Keratinocyte (primary cell): ENCODE data around the gene CDK14. TPM values are rescaled to one million over a fixed set of nuclear protein-coding genes. Genes with fewer than 3 reads are reported as not detected.

Source experiments
- DNase-seq: peaks from one replicate; pipeline ENCODE4 v3.0.0-alpha.2; 2011; ENCODE audit warnings: low read depth, missing footprints, low spot score
- FAIRE-seq: peaks from 2 replicates; lab custom pipeline; 2011; peaks lifted over from hg19 to GRCh38; lab: Jason Lieb, UNC
- H2AFZ ChIP-seq: 2 replicates; pipeline ENCODE4 v1.6.0; 2012; ENCODE audit warnings: low read length, control low read depth, inconsistent platforms; ENCODE audit not compliant: control insufficient read depth
- H3K27ac ChIP-seq: 2 replicates; pipeline ENCODE4 v1.5.1; 2011; ENCODE audit warnings: low read length; ENCODE audit not compliant: control insufficient read depth, insufficient read depth
- H3K27me3 ChIP-seq: 3 replicates; pipeline ENCODE4 v1.6.0; 2011; ENCODE audit warnings: low read length; ENCODE audit not compliant: control insufficient read depth, insufficient read depth; ENCODE audit errors: extremely low read depth
- H3K36me3 ChIP-seq, 2 experiments: 2 replicates in 1 of 2; 3 replicates in 1 of 2; pipeline ENCODE4 v1.5.1; 2011; ENCODE audit warnings: low read length in 2 of 2, mild to moderate bottlenecking in 1 of 2; ENCODE audit not compliant: control insufficient read depth in 2 of 2, insufficient read depth in 2 of 2; ENCODE audit errors: extremely low read depth in 1 of 2
- H3K4me1 ChIP-seq: 3 replicates; pipeline ENCODE4 v1.5.1; 2011; ENCODE audit warnings: low read length; ENCODE audit not compliant: control insufficient read depth, insufficient read depth; ENCODE audit errors: extremely low read depth
- H3K4me2 ChIP-seq: 3 replicates; pipeline ENCODE4 v1.6.0; 2011; ENCODE audit warnings: low read depth, low read length; ENCODE audit not compliant: control insufficient read depth, insufficient read depth; ENCODE audit errors: extremely low read depth
- H3K4me3 ChIP-seq, 3 experiments: fragments of 200-600 bp in 1 of 3; sonication (generic) in 1 of 3; 2 replicates in 2 of 3; 3 replicates in 1 of 3; pipeline ENCODE4 v1.5.1; 2011 to 2016; ENCODE audit warnings: low read length in 3 of 3, mild to moderate bottlenecking in 3 of 3, control low read depth in 2 of 3, inconsistent platforms in 1 of 3, low read depth in 1 of 3, mixed read lengths in 1 of 3, mixed run types in 1 of 3, moderate library complexity in 1 of 3; ENCODE audit not compliant: control insufficient read depth in 2 of 3, insufficient read depth in 2 of 3; ENCODE audit errors: extremely low read depth in 1 of 3
- H3K79me2 ChIP-seq: 2 replicates; pipeline ENCODE4 v1.6.0; 2012; ENCODE audit warnings: low read length; ENCODE audit not compliant: control insufficient read depth, insufficient read depth
- H3K9ac ChIP-seq: 3 replicates; pipeline ENCODE4 v1.6.0; 2011; ENCODE audit warnings: low read length; ENCODE audit not compliant: control insufficient read depth, insufficient read depth; ENCODE audit errors: extremely low read depth
- H3K9me1 ChIP-seq: 3 replicates; pipeline ENCODE4 v1.6.0; 2011; ENCODE audit warnings: low read length; ENCODE audit not compliant: control insufficient read depth, insufficient read depth; ENCODE audit errors: extremely low read depth
- H3K9me3 ChIP-seq: 2 replicates; pipeline ENCODE4 v1.5.1; 2012; ENCODE audit warnings: low read depth, low read length; ENCODE audit not compliant: control insufficient read depth
- H4K20me1 ChIP-seq: 3 replicates; pipeline ENCODE4 v1.6.0; 2011; ENCODE audit warnings: low read length; ENCODE audit not compliant: control insufficient read depth, insufficient read depth; ENCODE audit errors: extremely low read depth
- CTCF ChIP-seq, 3 experiments: IDR thresholded peaks in 1 of 3; conservative IDR thresholded peaks in 1 of 3; optimal IDR thresholded peaks in 1 of 3; 2 replicates in 2 of 3; 3 replicates in 1 of 3; pipeline versions ENCODE3 to v1.5.1; 2011; ENCODE audit warnings: low read length in 3 of 3, mild to moderate bottlenecking in 3 of 3, moderate library complexity in 2 of 3, control low read depth in 1 of 3, inconsistent platforms in 1 of 3; ENCODE audit not compliant: insufficient read depth in 2 of 3; ENCODE audit errors: extremely low read depth in 1 of 3
- EZH2 ChIP-seq: IDR thresholded peaks from one replicate; pipeline ENCODE4 v1.6.1; 2012; ENCODE audit warnings: inconsistent platforms, mild to moderate bottlenecking, low read length, moderate library complexity
- dilution Hi-C: fragments of 300-500 bp; cut with MboI; formaldehyde crosslinking; loops from one replicate; pipeline ENCODE4 v1.7.0; 2020; ENCODE audit warnings: low sequenced_read_pairs; ENCODE audit not compliant: extremely low pct_ligation_motif_present
- polyA plus RNA-seq, 5 experiments: library from polyadenylated mRNA; depleted of rRNA in 3 of 5; stranded (reverse) in 3 of 5; stranded (forward) in 1 of 5; unstranded in 1 of 5; fragments of >200 nt; gene quantifications; 1 replicate in 1 of 5; 2 replicates in 3 of 5; 3 replicates in 1 of 5; pipeline versions ENCODE4 v1.2.1 to v1.2.3, GENCODE V29; 2011 to 2012; ENCODE audit warnings: missing spikeins in 2 of 5, low read depth in 1 of 5, low replicate concordance in 1 of 5

The CDK14 gene
- polyA plus RNA-seq, 1 donor (not counting 4 experiments of a cell fraction or from before 2014, with no cell fraction given): 4.0 TPM

GRCh38 chr7:91243591-91244301 lies 647.6 kb downstream of the CDK14 start:
- Histone ChIP-seq H3K4me1 (peaks cover 5% of the 10 kb centered on the region), H3K79me2 (no peaks in the 10 kb centered on the region), H3K36me3 (no peaks in the 10 kb centered on the region), H3K9me3 (no peaks in the 10 kb centered on the region), H3K4me3 (no peak overlapping the region), H3K9me1 (no peaks in the 10 kb centered on the region), H3K4me2 (no peak overlapping the region), H3K27me3 (no peaks in the 10 kb centered on the region), H3K9ac (no peak overlapping the region), H2AFZ (no peak overlapping the region), H4K20me1 (no peaks in the 10 kb centered on the region), H3K27ac (no peak overlapping the region)
- dilution Hi-C loops: no loop called here
- TF ChIP-seq CTCF (optimal IDR thresholded peaks at IDR 0.05 in 1 of 3, IDR thresholded peaks at IDR 0.05 in 1 of 3, conservative IDR thresholded peaks at IDR 0.05 in 1 of 3; ENCODE audit: extremely low read depth in 1 of 3, insufficient read depth in 2 of 3, low read length in 3 of 3) (no peak), EZH2 (no peak)
- FAIRE-seq (no peak), DNase-seq (no peak)

GRCh38 chr7:91247500-91247899 lies 651.4 kb downstream of the CDK14 start:
- no peaks in the 10 kb centered on the region for H3K36me3 ChIP-seq
- H3K79me2 ChIP-seq: no peaks in the 10 kb centered on the region
- H3K4me2 ChIP-seq: no peak overlapping the region
- no peaks in the 10 kb centered on the region for H3K9me1 ChIP-seq
- no peaks in the 10 kb centered on the region for H4K20me1 ChIP-seq
- no peaks in the 10 kb centered on the region for H3K9me3 ChIP-seq
- H3K9ac ChIP-seq: no peak overlapping the region
- H3K27me3 ChIP-seq: no peaks in the 10 kb centered on the region
- dilution Hi-C loops: no loop called here
- FAIRE-seq (no peak), DNase-seq (no peak)
- no peak overlapping the region for H3K4me3 ChIP-seq
- H3K27ac ChIP-seq: no peak overlapping the region
- peaks cover 15% of the 10 kb centered on the region for H3K4me1 ChIP-seq
- TF ChIP-seq EZH2 (no peak), CTCF (optimal IDR thresholded peaks at IDR 0.05 in 1 of 3, IDR thresholded peaks at IDR 0.05 in 1 of 3, conservative IDR thresholded peaks at IDR 0.05 in 1 of 3; ENCODE audit: extremely low read depth in 1 of 3, insufficient read depth in 2 of 3, low read length in 3 of 3) (no peak)
- no peak overlapping the region for H2AFZ ChIP-seq
